GM12878 (cell line): ENCODE data around the gene SNPH. TPM values are rescaled to one million over a fixed set of nuclear protein-coding genes. Genes with fewer than 3 reads are reported as not detected.

Experiments
- ATAC-seq: fragments of 200-7000 bp; cut with Tn5 transposase; 3 replicates; pipeline ENCODE4 v1.9.1; 2020; ENCODE audit warnings: mild to moderate bottlenecking, moderate library complexity
- BruUV-seq: library from RNA; stranded (reverse); fragments of 400-500 nt; replicated peaks from 2 replicates; lab custom pipeline; 2021; lab: Mats Ljungman, UMichigan
- CTCF ChIA-PET: fragments of 300-600 bp; sonication (Branson Sonifier 250); formaldehyde crosslinking; extraction: SDS; loops from one replicate; lab custom pipeline; 2021; ENCODE audit warnings: inconsistent platforms; lab: Yijun Ruan, JAX
- POLR2A ChIA-PET: fragments of 350-600 bp; formaldehyde crosslinking; extraction: SDS; loops from one replicate; lab custom pipeline; 2021; ENCODE audit warnings: inconsistent platforms; lab: Charles Lee
- RAD21 ChIA-PET: fragments of 300-600 bp; sonication (Branson Sonifier 250); formaldehyde crosslinking; loops from one replicate; lab custom pipeline; 2023; ENCODE audit warnings: antibody characterized with exemption; ENCODE audit not compliant: unreplicated experiment; lab: Charles Lee
- SMC1A ChIA-PET: fragments of 300-600 bp; sonication (Branson Sonifier 250); formaldehyde crosslinking; loops from one replicate; lab custom pipeline; 2023; ENCODE audit not compliant: unreplicated experiment, uncharacterized antibody; lab: Charles Lee
- DNase-seq: peaks from one replicate; pipeline ENCODE4 v3.0.0-alpha.2; 2011; ENCODE audit warnings: low read depth, low spot score
- FAIRE-seq: peaks from 3 replicates; lab custom pipeline; 2011; peaks lifted over from hg19 to GRCh38; lab: Jason Lieb, UNC
- H2AFZ ChIP-seq: 2 replicates; pipeline ENCODE4 v1.6.0; 2011; ENCODE audit warnings: low read depth, low read length, control low read depth; ENCODE audit not compliant: control insufficient read depth
- H3K27ac ChIP-seq: 2 replicates; pipeline ENCODE4 v1.5.1; 2011; ENCODE audit warnings: control low read depth; ENCODE audit not compliant: control insufficient read depth, insufficient read depth
- H3K27me3 ChIP-seq, 2 experiments: replicated peaks in 1 of 2; 2 replicates each; pipeline versions ENCODE4 v1.6.0 to v1.6.1; 2011; ENCODE audit warnings: low read length in 1 of 2; ENCODE audit not compliant: control insufficient read depth in 2 of 2, insufficient read depth in 2 of 2
- H3K36me3 ChIP-seq, 2 experiments: 2 replicates each; pipeline ENCODE4 v1.5.1; 2011; ENCODE audit warnings: low read length in 1 of 2; ENCODE audit not compliant: control insufficient read depth in 2 of 2, insufficient read depth in 2 of 2
- H3K4me1 ChIP-seq: 2 replicates; pipeline ENCODE4 v1.6.1; 2011; ENCODE audit warnings: mild to moderate bottlenecking, low read length, moderate library complexity, mixed read lengths; ENCODE audit not compliant: control insufficient read depth, insufficient read depth
- H3K4me2 ChIP-seq: 2 replicates; pipeline ENCODE4 v1.6.0; 2011; ENCODE audit warnings: control low read depth; ENCODE audit not compliant: control insufficient read depth, insufficient read depth
- H3K4me3 ChIP-seq: fragments of 200-600 bp; sonication (generic); 2 replicates; pipeline ENCODE4 v1.5.1; 2016
- H3K79me2 ChIP-seq: 2 replicates; pipeline ENCODE4 v1.6.0; 2011; ENCODE audit warnings: low read length; ENCODE audit not compliant: control insufficient read depth, insufficient read depth
- H3K9ac ChIP-seq: 2 replicates; pipeline ENCODE4 v1.8.0; 2011; ENCODE audit warnings: low read length, control low read depth, mixed read lengths; ENCODE audit not compliant: control insufficient read depth, insufficient read depth
- H3K9me3 ChIP-seq: replicated peaks from 3 replicates; pipeline ENCODE4 v1.5.1; 2011; ENCODE audit warnings: mild to moderate bottlenecking, low read length; ENCODE audit not compliant: control insufficient read depth, insufficient read depth
- H4K20me1 ChIP-seq: 2 replicates; pipeline ENCODE4 v1.6.0; 2011; ENCODE audit not compliant: control insufficient read depth, insufficient read depth
- ATF3 ChIP-seq: IDR thresholded peaks from 2 replicates; pipeline ENCODE4 v1.6.1; 2011; ENCODE audit warnings: low read depth, mild to moderate bottlenecking, low read length, moderate library complexity, borderline replicate concordance; ENCODE audit errors: extremely low read depth
- E2F4 ChIP-seq: IDR thresholded peaks from 2 replicates; pipeline ENCODE4 v1.6.1; 2012; ENCODE audit warnings: low read depth, low read length, improper control_type of control experiment
- EED ChIP-seq: sonication (generic); IDR thresholded peaks from 2 replicates; pipeline ENCODE4 v1.6.1; 2016; ENCODE audit warnings: antibody characterized with exemption, low read depth
- NFYB ChIP-seq: IDR thresholded peaks from 2 replicates; pipeline ENCODE4 v1.6.1; 2011; ENCODE audit warnings: low read depth, mild to moderate bottlenecking, low read length, improper control_type of control experiment, moderate library complexity; ENCODE audit not compliant: insufficient read depth
- POLR2AphosphoS5 ChIP-seq: IDR thresholded peaks from 2 replicates; pipeline ENCODE4 v1.6.1; 2011; ENCODE audit warnings: mild to moderate bottlenecking, low read length, inconsistent platforms
- ZBTB40 ChIP-seq: fragments of 450-650 bp; IDR thresholded peaks from 2 replicates; pipeline ENCODE4 v1.6.1; 2016; ENCODE audit warnings: mild to moderate bottlenecking, moderate library complexity, borderline replicate concordance
- WGBS: methylation state at CpG from one replicate; pipeline ENCODE4 v1.1.6; 2016; ENCODE audit warnings: low lambda C conversion rate; ENCODE audit not compliant: insufficient replicate concordance, insufficient coverage; ENCODE audit errors: missing lambda C conversion rate; 5-methylcytosine and 5-hydroxymethylcytosine counted together
- in situ Hi-C: fragments of 300-500 bp; cut with MboI; formaldehyde crosslinking; loops from 9 replicates; pipeline ENCODE4 v1.14.3; 2018; ENCODE audit warnings: mixed read lengths
- intact Hi-C: fragments of 100-400 bp; cut with micrococcal nuclease; formaldehyde crosslinking; loops from one replicate; pipeline ENCODE4 v1.14.2; 2022; ENCODE audit not compliant: unreplicated experiment
- polyA plus RNA-seq, 11 experiments: library from polyadenylated mRNA; depleted of rRNA in 4 of 11; unstranded in 6 of 11; stranded (reverse) in 5 of 11; fragments of >200 nt; fragmentation: Nextera tagmentation in 4 of 11; fragmentation: Illumina TruSeq in 1 of 11; extraction: Ambion mirVana in 4 of 11; extraction: Trizol in 1 of 11; gene quantifications; 1 replicate in 1 of 11; 2 replicates in 10 of 11; pipeline versions ENCODE4 v1.2.1 to v1.2.3, GENCODE V29; 2011 to 2016; ENCODE audit warnings: inconsistent platforms in 2 of 11, missing spikeins in 2 of 11, low read depth in 1 of 11
- total RNA-seq, 4 experiments: library from RNA; depleted of rRNA in 3 of 4; stranded (reverse); fragments of >200 nt in 3 of 4; fragmentation: Illumina TruSeq in 1 of 4; extraction: Trizol in 1 of 4; gene quantifications; 2 replicates each; pipeline versions ENCODE4 v1.2.1 to v1.2.3, GENCODE V29; 2013 to 2021
- TF ChIP-seq, protein P1 (sequence below): IDR thresholded peaks from 2 replicates; pipeline ENCODE4 v1.6.1; 2012; ENCODE audit warnings: improper control_type of control experiment, low read depth, low read length; ENCODE audit not compliant: insufficient replicate concordance
- TF ChIP-seq, protein P2 (sequence below): fragments of 450-650 bp; IDR thresholded peaks from 2 replicates; pipeline ENCODE4 v1.6.1; 2017; ENCODE audit warnings: borderline replicate concordance

The SNPH gene
- total and polyA plus RNA-seq, 10 of the 15 experiments (the other 5 are each of a cell fraction or from before 2014, with no cell fraction given) = 0.02 to 0.45 (median 0.34) TPM; not detected in 2

- no TSS peak for BruUV-seq
- no peak for ATAC-seq
Measured at GRCh38 chr20:1301031-1301529, 35.0 kb downstream of the SNPH start.

More at GRCh38 chr20:1301031-1301529, 35.0 kb downstream of the SNPH start:
- no peaks in the 10 kb centered on the region for H3K79me2 ChIP-seq
- no peak overlapping the region for H3K4me3 ChIP-seq
- H2AFZ ChIP-seq = no peak overlapping the region
- DNase-seq = no peak
- in situ Hi-C loops = no loop called here
- H3K36me3 ChIP-seq = no peaks in the 10 kb centered on the region
- H3K9me3 ChIP-seq = no peaks in the 10 kb centered on the region
- no peaks in the 10 kb centered on the region; a peak in 1 of 4 replicates for H3K27me3 ChIP-seq
- RAD21 ChIA-PET = no interaction called here
- H3K9ac ChIP-seq = no peak overlapping the region
- H3K4me1 ChIP-seq = no peaks in the 10 kb centered on the region
- no peaks in the 10 kb centered on the region for H4K20me1 ChIP-seq
- CTCF ChIA-PET = interaction anchor here (1.1 kb wide), 1 partner anchor 14 kb away, joined by 3 read pairs; no protein-coding TSS in a partner anchor
- POLR2A ChIA-PET = no interaction called here
- H3K27ac ChIP-seq = no peak overlapping the region
- no peak overlapping the region for H3K4me2 ChIP-seq
- TF ChIP-seq NFYB (no peak), ATF3 (no peak), EED (no peak), E2F4 (no peak), POLR2AphosphoS5 (no peak), ZBTB40 (no peak)
- TF ChIP-seq, protein P1, sequence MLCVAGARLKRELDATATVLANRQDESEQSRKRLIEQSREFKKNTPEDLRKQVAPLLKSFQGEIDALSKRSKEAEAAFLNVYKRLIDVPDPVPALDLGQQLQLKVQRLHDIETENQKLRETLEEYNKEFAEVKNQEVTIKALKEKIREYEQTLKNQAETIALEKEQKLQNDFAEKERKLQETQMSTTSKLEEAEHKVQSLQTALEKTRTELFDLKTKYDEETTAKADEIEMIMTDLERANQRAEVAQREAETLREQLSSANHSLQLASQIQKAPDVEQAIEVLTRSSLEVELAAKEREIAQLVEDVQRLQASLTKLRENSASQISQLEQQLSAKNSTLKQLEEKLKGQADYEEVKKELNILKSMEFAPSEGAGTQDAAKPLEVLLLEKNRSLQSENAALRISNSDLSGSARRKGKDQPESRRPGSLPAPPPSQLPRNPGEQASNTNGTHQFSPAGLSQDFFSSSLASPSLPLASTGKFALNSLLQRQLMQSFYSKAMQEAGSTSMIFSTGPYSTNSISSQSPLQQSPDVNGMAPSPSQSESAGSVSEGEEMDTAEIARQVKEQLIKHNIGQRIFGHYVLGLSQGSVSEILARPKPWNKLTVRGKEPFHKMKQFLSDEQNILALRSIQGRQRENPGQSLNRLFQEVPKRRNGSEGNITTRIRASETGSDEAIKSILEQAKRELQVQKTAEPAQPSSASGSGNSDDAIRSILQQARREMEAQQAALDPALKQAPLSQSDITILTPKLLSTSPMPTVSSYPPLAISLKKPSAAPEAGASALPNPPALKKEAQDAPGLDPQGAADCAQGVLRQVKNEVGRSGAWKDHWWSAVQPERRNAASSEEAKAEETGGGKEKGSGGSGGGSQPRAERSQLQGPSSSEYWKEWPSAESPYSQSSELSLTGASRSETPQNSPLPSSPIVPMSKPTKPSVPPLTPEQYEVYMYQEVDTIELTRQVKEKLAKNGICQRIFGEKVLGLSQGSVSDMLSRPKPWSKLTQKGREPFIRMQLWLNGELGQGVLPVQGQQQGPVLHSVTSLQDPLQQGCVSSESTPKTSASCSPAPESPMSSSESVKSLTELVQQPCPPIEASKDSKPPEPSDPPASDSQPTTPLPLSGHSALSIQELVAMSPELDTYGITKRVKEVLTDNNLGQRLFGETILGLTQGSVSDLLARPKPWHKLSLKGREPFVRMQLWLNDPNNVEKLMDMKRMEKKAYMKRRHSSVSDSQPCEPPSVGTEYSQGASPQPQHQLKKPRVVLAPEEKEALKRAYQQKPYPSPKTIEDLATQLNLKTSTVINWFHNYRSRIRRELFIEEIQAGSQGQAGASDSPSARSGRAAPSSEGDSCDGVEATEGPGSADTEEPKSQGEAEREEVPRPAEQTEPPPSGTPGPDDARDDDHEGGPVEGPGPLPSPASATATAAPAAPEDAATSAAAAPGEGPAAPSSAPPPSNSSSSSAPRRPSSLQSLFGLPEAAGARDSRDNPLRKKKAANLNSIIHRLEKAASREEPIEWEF = no peak
- TF ChIP-seq, protein P2, sequence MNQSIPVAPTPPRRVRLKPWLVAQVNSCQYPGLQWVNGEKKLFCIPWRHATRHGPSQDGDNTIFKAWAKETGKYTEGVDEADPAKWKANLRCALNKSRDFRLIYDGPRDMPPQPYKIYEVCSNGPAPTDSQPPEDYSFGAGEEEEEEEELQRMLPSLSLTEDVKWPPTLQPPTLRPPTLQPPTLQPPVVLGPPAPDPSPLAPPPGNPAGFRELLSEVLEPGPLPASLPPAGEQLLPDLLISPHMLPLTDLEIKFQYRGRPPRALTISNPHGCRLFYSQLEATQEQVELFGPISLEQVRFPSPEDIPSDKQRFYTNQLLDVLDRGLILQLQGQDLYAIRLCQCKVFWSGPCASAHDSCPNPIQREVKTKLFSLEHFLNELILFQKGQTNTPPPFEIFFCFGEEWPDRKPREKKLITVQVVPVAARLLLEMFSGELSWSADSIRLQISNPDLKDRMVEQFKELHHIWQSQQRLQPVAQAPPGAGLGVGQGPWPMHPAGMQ = no peak
- 42% methylated on average over 9 of the region's 9 CpGs for WGBS
- SMC1A ChIA-PET = interaction anchor here (0.6 kb wide), 1 partner anchor 77 kb away, joined by 3 read pairs; no protein-coding TSS in a partner anchor
- intact Hi-C loops = no loop called here
- FAIRE-seq = no peak
